SK-N-SH (cell line): ENCODE measurements around the gene TSFM. TPM values are rescaled to one million over a fixed set of nuclear protein-coding genes. Genes with fewer than 3 reads are reported as not detected.

Experiments
- CTCF ChIA-PET: fragments of 300-600, 350-600 bp; formaldehyde crosslinking; extraction: SDS; loops from one replicate; lab custom pipeline; 2021; lab: Yijun Ruan, JAX
- POLR2A ChIA-PET: fragments of 350-600 bp; sonication (Branson Sonifier 250); formaldehyde crosslinking; extraction: SDS; loops from one replicate; lab custom pipeline; 2020; ENCODE audit warnings: antibody characterized with exemption, inconsistent platforms; lab: Yijun Ruan, JAX
- DNase-seq: peaks from one replicate; pipeline ENCODE4 v3.0.0; 2012
- H2AFZ ChIP-seq: fragments of 200-600 bp; sonication (generic); 2 replicates; pipeline ENCODE4 v1.8.1; 2016; ENCODE audit warnings: antibody characterized with exemption, mild to moderate bottlenecking, low read depth
- H3F3A ChIP-seq: fragments of 200-600 bp; sonication (generic); replicated peaks from 2 replicates; pipeline ENCODE3; 2016; ENCODE audit warnings: antibody characterized with exemption, mild to moderate bottlenecking; ENCODE audit not compliant: insufficient read depth
- H3K27ac ChIP-seq, 2 experiments: fragments of 200-500 bp in 1 of 2; fragments of 200-600 bp in 1 of 2; sonication (Bioruptor generic) in 1 of 2; sonication (generic), shearing (Covaris generic) in 1 of 2; 2 replicates each; pipeline versions ENCODE4 v1.5.1 to v1.6.1; 2014 to 2016; ENCODE audit warnings: low read depth in 2 of 2, inconsistent platforms in 1 of 2, low read length in 1 of 2, mild to moderate bottlenecking in 1 of 2, mixed read lengths in 1 of 2
- H3K27me3 ChIP-seq: fragments of 200-600 bp; sonication (generic), shearing (Covaris generic); 2 replicates; pipeline ENCODE4 v1.6.1; 2016; ENCODE audit warnings: mixed run types; ENCODE audit not compliant: insufficient read depth
- H3K36me3 ChIP-seq, 2 experiments: fragments of 200-500 bp in 1 of 2; fragments of 200-600 bp in 1 of 2; sonication (Bioruptor generic) in 1 of 2; sonication (generic) in 1 of 2; replicated peaks in 1 of 2; 2 replicates each; pipeline versions ENCODE3 to v1.5.1; 2014 to 2016; ENCODE audit warnings: low read length in 1 of 2, mild to moderate bottlenecking in 1 of 2; ENCODE audit not compliant: insufficient read depth in 2 of 2, control insufficient read depth in 1 of 2
- H3K4me1 ChIP-seq, 2 experiments: fragments of 200-500 bp in 1 of 2; fragments of 200-600 bp in 1 of 2; sonication (Bioruptor generic) in 1 of 2; sonication (generic), shearing (Covaris generic) in 1 of 2; 2 replicates each; pipeline versions ENCODE4 v1.5.1 to v1.6.1; 2014 to 2016; ENCODE audit warnings: low read depth in 1 of 2, low read length in 1 of 2, mixed run types in 1 of 2; ENCODE audit not compliant: insufficient read depth in 2 of 2, control insufficient read depth in 1 of 2
- H3K4me2 ChIP-seq: fragments of 200-600 bp; sonication (generic), shearing (Covaris generic); 2 replicates; pipeline ENCODE4 v1.6.1; 2017; ENCODE audit warnings: mixed run types
- H3K4me3 ChIP-seq, 2 experiments: fragments of 200-500 bp in 1 of 2; fragments of 200-600 bp in 1 of 2; sonication (Bioruptor generic) in 1 of 2; sonication (generic), shearing (Covaris generic) in 1 of 2; 2 replicates each; pipeline versions ENCODE4 v1.5.1 to v1.8.1; 2014 to 2016; ENCODE audit warnings: low read depth in 2 of 2, inconsistent platforms in 1 of 2, low read length in 1 of 2, mild to moderate bottlenecking in 1 of 2, mixed read lengths in 1 of 2, moderate library complexity in 1 of 2
- H3K79me2 ChIP-seq: fragments of 200-600 bp; sonication (generic); 2 replicates; pipeline ENCODE4 v1.8.1; 2017; ENCODE audit warnings: mild to moderate bottlenecking; ENCODE audit not compliant: insufficient read depth
- H3K9ac ChIP-seq: fragments of 200-600 bp; sonication (generic); 2 replicates; pipeline ENCODE4 v1.6.1; 2017; ENCODE audit warnings: mixed run types
- H3K9me2 ChIP-seq: fragments of 200-600 bp; sonication (generic); 2 replicates; pipeline ENCODE4 v1.6.1; 2017; ENCODE audit warnings: mixed run types
- H3K9me3 ChIP-seq: fragments of 200-600 bp; sonication (generic); 2 replicates; pipeline ENCODE4 v1.6.1; 2017; ENCODE audit warnings: mixed run types, mild to moderate bottlenecking, moderate library complexity
- H4K20me1 ChIP-seq: fragments of 200-600 bp; sonication (generic); 2 replicates; pipeline ENCODE4 v1.6.1; 2017; ENCODE audit warnings: mild to moderate bottlenecking, mixed run types; ENCODE audit not compliant: insufficient read depth
- CHD2 ChIP-seq: fragments of 150-350 bp; IDR thresholded peaks from 2 replicates; pipeline ENCODE4 v1.6.1; 2018; ENCODE audit warnings: low read length; ENCODE audit not compliant: partially characterized antibody
- JUND ChIP-seq: IDR thresholded peaks from 2 replicates; pipeline ENCODE4 v1.4.0; 2012
- RCOR1 ChIP-seq: fragments of 150-350 bp; IDR thresholded peaks from 2 replicates; pipeline ENCODE4 v1.6.1; 2017; ENCODE audit warnings: antibody characterized with exemption, low read length
- RFX5 ChIP-seq: IDR thresholded peaks from 2 replicates; pipeline ENCODE4 v1.6.1; 2012; ENCODE audit warnings: mild to moderate bottlenecking, improper control_type of control experiment, low read length
- RXRA ChIP-seq: IDR thresholded peaks from 2 replicates; pipeline ENCODE4 v1.4.0; 2012; ENCODE audit warnings: low read depth, mild to moderate bottlenecking, borderline replicate concordance
- TAF1 ChIP-seq: IDR thresholded peaks from 2 replicates; pipeline ENCODE4 v1.6.1; 2012; ENCODE audit warnings: low read depth, mild to moderate bottlenecking, low read length, moderate library complexity, borderline replicate concordance
- YY1 ChIP-seq: IDR thresholded peaks from 2 replicates; pipeline ENCODE4 v1.4.0; 2012; ENCODE audit warnings: low read depth, mild to moderate bottlenecking
- WGBS: methylation state at CpG from one replicate; pipeline ENCODE4 v1.1.6; 2017; ENCODE audit warnings: low lambda C conversion rate; 5-methylcytosine and 5-hydroxymethylcytosine counted together
- polyA plus RNA-seq, 3 experiments: library from polyadenylated mRNA; depleted of rRNA; stranded (reverse); fragments of >200 nt; gene quantifications; 2 replicates each; pipeline ENCODE4 v1.2.3, GENCODE V29; 2012

TSFM gene
- polyA plus RNA-seq, 1 of the 3 experiments (the other 2 are of a cell fraction): 28.7 TPM

DNA sequence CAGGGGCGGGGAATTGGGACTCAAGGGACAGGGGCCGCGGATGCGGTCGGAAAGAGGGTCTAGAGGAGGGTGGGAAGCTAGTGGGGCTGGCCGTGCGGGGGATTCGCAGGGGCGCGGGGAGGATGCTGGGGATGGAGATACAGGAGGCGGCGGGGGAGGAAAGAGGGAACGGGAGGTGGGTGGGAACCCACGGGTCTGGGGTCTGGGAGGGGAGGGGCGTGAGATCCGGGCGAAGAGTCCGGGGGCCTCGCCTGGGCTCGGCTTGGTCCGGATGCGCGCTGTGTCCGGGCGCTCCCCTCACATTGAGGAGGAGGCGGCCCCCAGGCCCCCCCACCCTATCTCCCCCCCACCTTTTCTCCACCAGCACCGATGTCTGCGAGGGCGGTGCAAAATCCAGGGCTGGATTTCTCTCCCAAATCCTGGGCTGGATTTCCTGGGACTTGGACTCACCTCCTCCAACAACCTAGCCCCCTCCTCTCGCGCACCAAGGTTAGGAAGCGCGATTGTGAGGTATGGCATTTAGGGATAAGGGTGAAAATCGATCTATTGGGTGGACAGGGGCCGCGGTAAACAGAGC lies 43.8 kb upstream of the TSFM start, which contains the start of gene AGAP2:
Gene AGAP2, minus strand, starts transcription at position 82 of the 577 bp plus-strand sequence. CDS start 496 bp downstream, outside the sequence.
- 3% methylated on average over 34 of the region's 36 CpGs for WGBS
- H3K27ac ChIP-seq: peak within 1 kb of the TSS in 1 of 2 experiments; percentile 78; a peak in 2 of 4 replicates
- no peak for TF ChIP-seq CHD2
- TF ChIP-seq JUND: peak; percentile 91
- peak; percentile 61; the same call in 1 of the 2 replicates for TF ChIP-seq RCOR1
- TF ChIP-seq TAF1: peak; percentile 16; the same call in 1 of the 2 replicates
- peak; percentile 69; the same call in 1 of the 2 replicates for TF ChIP-seq YY1
- TF ChIP-seq RFX5: peak; percentile 81
- TF ChIP-seq RXRA: no peak
- peaks cover 0 to 29% of the 10 kb centered on the region in 2 experiments; a peak in 2 of 4 replicates for H3K4me1 ChIP-seq
- ChIA-PET CTCF (interaction anchor here (0.8 to 7.1 kb wide), 7 partner anchors 12 to 156 kb away, joined by 3 to 133 read pairs (median 5); partner anchors contain the start of gene B4GALNT1), POLR2A (no interaction called here)
- no peaks in the 10 kb centered on the region for H3K9me2 ChIP-seq
- H3K9me3 ChIP-seq: no peaks in the 10 kb centered on the region
- H3K4me2 ChIP-seq: peak within 1 kb of the TSS; percentile 87
- peak within 1 kb of the TSS; percentile 55 for H3K9ac ChIP-seq
- H3K36me3 ChIP-seq: peaks cover 0 to 2% of the 10 kb centered on the region in 2 experiments
- H3K4me3 ChIP-seq: peak within 1 kb of the TSS; percentile 63 to 68
- peaks cover 17% of the 10 kb centered on the region for H3F3A ChIP-seq
- peak; percentile 91 for DNase-seq
- H4K20me1 ChIP-seq: no peaks in the 10 kb centered on the region
- H3K27me3 ChIP-seq: no peaks in the 10 kb centered on the region
- no peaks in the 10 kb centered on the region for H3K79me2 ChIP-seq
- peak within 1 kb of the TSS; percentile 63; the same call in 1 of the 2 replicates for H2AFZ ChIP-seq

DNA sequence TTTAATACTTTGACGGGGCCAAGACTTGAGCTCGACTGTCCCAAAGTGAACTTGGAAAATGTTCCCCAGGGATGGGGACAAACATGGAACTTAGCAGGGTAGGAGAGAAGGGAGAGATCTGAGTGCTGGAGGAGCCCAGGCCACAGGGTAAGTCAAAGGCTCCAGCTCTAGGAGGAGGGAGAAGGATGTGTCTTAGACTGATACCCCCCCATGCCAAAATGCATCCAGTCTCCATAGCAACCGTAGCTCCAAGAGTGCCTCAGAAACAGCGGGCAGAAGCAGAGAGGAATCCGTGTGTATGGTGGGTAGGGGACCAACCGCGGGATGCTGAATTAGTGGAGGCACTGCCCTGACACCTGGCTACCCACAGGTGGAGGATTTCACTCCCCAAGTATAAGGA lies 43.2 kb upstream of the TSFM start:
- no peak overlapping the region for H3K9ac ChIP-seq
- no peaks in the 10 kb centered on the region for H3K27me3 ChIP-seq
- H3K79me2 ChIP-seq: no peaks in the 10 kb centered on the region
- no peak overlapping the region for H2AFZ ChIP-seq
- no peaks in the 10 kb centered on the region for H3K36me3 ChIP-seq
- H3K9me2 ChIP-seq: no peaks in the 10 kb centered on the region
- peak overlapping the region; percentile 87; the same call in 1 of the 2 replicates for H3K4me2 ChIP-seq
- peak overlapping the region in 1 of 2 experiments; percentile 63; a peak in 1 of 4 replicates for H3K4me3 ChIP-seq
- peaks cover 0 to 35% of the 10 kb centered on the region in 2 experiments; a peak in 2 of 4 replicates for H3K4me1 ChIP-seq
- DNase-seq: no peak
- ChIA-PET POLR2A (no interaction called here), CTCF (interaction anchor here (0.7 to 7.1 kb wide), 6 partner anchors 9 to 156 kb away, joined by 3 to 133 read pairs (median 6); no protein-coding TSS in a partner anchor)
- H4K20me1 ChIP-seq: no peaks in the 10 kb centered on the region
- TF ChIP-seq JUND (no peak), CHD2 (no peak)
- no peaks in the 10 kb centered on the region for H3K9me3 ChIP-seq
- 49% methylated on average over 7 of the region's 7 CpGs for WGBS
- H3K27ac ChIP-seq: peak overlapping the region in 1 of 2 experiments; percentile 5; a peak in 1 of 4 replicates
- peaks cover 18% of the 10 kb centered on the region for H3F3A ChIP-seq

DNA sequence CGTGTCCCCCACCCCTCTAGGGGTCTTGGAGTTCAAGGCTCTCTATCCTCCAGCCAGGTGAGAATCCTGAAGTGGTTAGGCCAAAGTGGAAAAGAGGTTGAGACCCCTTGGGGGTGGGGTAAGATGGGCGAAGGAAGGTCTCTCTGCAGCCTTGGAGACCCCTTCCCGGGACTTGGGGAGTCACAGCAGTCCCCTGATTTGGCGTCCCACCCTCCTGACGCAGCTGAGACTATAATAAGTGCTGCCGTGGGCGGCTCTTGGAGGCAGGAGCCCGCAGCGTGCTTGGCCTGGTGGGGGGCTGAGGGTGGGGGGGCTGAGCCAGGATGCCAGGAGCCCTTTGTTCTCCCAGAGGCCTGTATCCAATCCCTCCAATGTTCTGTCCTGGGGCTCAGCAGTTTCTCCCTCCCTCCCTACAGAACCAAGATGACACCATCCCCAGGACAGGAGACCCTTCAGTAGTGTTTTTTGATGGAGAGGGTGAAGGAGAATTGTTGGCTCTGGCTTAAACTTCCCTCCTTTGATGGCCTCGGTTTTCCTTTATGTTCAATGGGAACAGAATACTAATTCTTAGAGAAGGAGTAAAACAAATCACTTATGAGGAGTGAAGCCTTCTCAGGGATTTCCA lies 42.6 kb upstream of the TSFM start:
- Histone ChIP-seq H2AFZ (no peak overlapping the region), H3K27me3 (no peaks in the 10 kb centered on the region), H3K4me2 (no peak overlapping the region), H3K79me2 (no peaks in the 10 kb centered on the region), H3F3A (peaks cover 17% of the 10 kb centered on the region), H3K36me3 (no peaks in the 10 kb centered on the region), H3K9ac (no peak overlapping the region), H3K9me3 (no peaks in the 10 kb centered on the region), H3K9me2 (no peaks in the 10 kb centered on the region), H3K4me1 (peaks cover 0 to 35% of the 10 kb centered on the region in 2 experiments; a peak in 2 of 4 replicates), H3K4me3 (no peak overlapping the region), H3K27ac (no peak overlapping the region), H4K20me1 (no peaks in the 10 kb centered on the region)
- DNase-seq: no peak
- ChIA-PET CTCF (interaction anchor here (0.7 to 7.1 kb wide), 6 partner anchors 8 to 157 kb away, joined by 3 to 133 read pairs (median 5); partner anchors contain the start of gene B4GALNT1), POLR2A (no interaction called here)
- WGBS: 76% methylated on average over 7 of the region's 10 CpGs
- no peak for TF ChIP-seq CHD2
